Transverse colon (tissue), 4 donors: Measurements from ENCODE around the gene INAFM2. TPM values are rescaled to one million over a fixed set of nuclear protein-coding genes. Genes with fewer than 3 reads are reported as not detected.

Source experiments
- DNase-seq: peaks from one replicate; pipeline ENCODE4 v3.0.0-alpha.2; 2019
- H3K27ac ChIP-seq, 4 donors: fragments of 200-600 bp; sonication (generic); 2 replicates each; pipeline ENCODE4 v1.5.1; 2016 to 2018; ENCODE audit warnings: inconsistent platforms in 4 of 4
- H3K27me3 ChIP-seq: fragments of 200-600 bp; sonication (generic); 2 replicates; pipeline ENCODE4 v1.5.1; 2017; ENCODE audit warnings: inconsistent platforms
- H3K36me3 ChIP-seq, 4 donors: fragments of 200-600 bp; sonication (generic); 2 replicates each; pipeline ENCODE4 v1.5.1; 2017 to 2019; ENCODE audit warnings: inconsistent platforms in 4 of 4
- H3K4me1 ChIP-seq, 4 donors: fragments of 200-600 bp; sonication (generic); 2 replicates each; pipeline ENCODE4 v1.5.1; 2017 to 2020; ENCODE audit warnings: inconsistent platforms in 4 of 4
- H3K4me3 ChIP-seq, 4 donors: fragments of 200-600 bp; sonication (generic); 1 replicate in 1 of 4; 2 replicates in 3 of 4; pipeline versions ENCODE4 v1.5.1 to v1.6.1; 2017 to 2019; ENCODE audit warnings: inconsistent platforms in 4 of 4
- H3K9me3 ChIP-seq, 2 donors: fragments of 200-600 bp; sonication (generic); 2 replicates each; pipeline ENCODE4 v1.5.1; 2017 to 2019; ENCODE audit warnings: inconsistent platforms in 2 of 2
- CTCF ChIP-seq, 5 experiments: fragments of 200-600 bp in 3 of 5; fragments of 450-650 bp in 2 of 5; sonication (generic) in 3 of 5; IDR thresholded peaks; 1 replicate in 2 of 5; 2 replicates in 3 of 5; pipeline ENCODE4 v1.5.1; 2016 to 2017; ENCODE audit warnings: antibody characterized with exemption in 5 of 5, inconsistent platforms in 3 of 5, mild to moderate bottlenecking in 2 of 5, moderate library complexity in 1 of 5
- EP300 ChIP-seq: sonication (generic); formaldehyde crosslinking; IDR thresholded peaks from one replicate; pipeline ENCODE4 v1.6.1; 2017; ENCODE audit warnings: antibody characterized with exemption, low read depth
- POLR2A ChIP-seq: fragments of 450-650 bp; IDR thresholded peaks from one replicate; pipeline ENCODE4 v1.6.1; 2016; ENCODE audit warnings: antibody characterized with exemption, mild to moderate bottlenecking, moderate library complexity
- POLR2AphosphoS5 ChIP-seq, 3 donors: sonication (generic); formaldehyde crosslinking; IDR thresholded peaks; one replicate each; pipeline ENCODE4 v1.6.1; 2016; ENCODE audit warnings: antibody characterized with exemption in 3 of 3
- WGBS, 2 donors: methylation state at CpG; one replicate each; pipeline ENCODE4 v1.1.5; 2018; ENCODE audit warnings: low coverage in 1 of 2; 5-methylcytosine and 5-hydroxymethylcytosine counted together
- in situ Hi-C, 4 donors: fragments of 200-750 bp; cut with MboI; loops; one replicate each; pipeline versions ENCODE4 v1.15.0 to v1.15.1; 2017; ENCODE audit warnings: low sequenced_read_pairs in 3 of 4, low pct_ligation_motif_present in 1 of 4, low pct_unique_long_range_greater_than_20kb in 1 of 4
- intact Hi-C: fragments of 100-400 bp; cut with DNase I; formaldehyde crosslinking; loops from one replicate; pipeline ENCODE4 v1.15.1; 2023; ENCODE audit warnings: low total_unique reads
- total RNA-seq, 4 donors: library from RNA; depleted of rRNA; stranded (reverse); fragments of >200 nt; gene quantifications; one replicate each; pipeline ENCODE4 v1.1.0, GENCODE V29; 2016

The INAFM2 gene
- total RNA-seq, 4 donors from 2014 or later = 14.5 to 62.1 (median 19.4) TPM

- Histone ChIP-seq H3K4me1 (peaks cover 28 to 87% (median 36%) of the 10 kb centered on the region in 4 donors), H3K9me3 (no peaks in the 10 kb centered on the region), H3K4me3 (no peak overlapping the region), H3K27me3 (no peaks in the 10 kb centered on the region), H3K27ac (peak overlapping the region; percentile 95 to 98 (median 96)), H3K36me3 (no peaks in the 10 kb centered on the region)
- 90 to 97% methylated on average over 4 to 7 of the region's 7 CpGs for WGBS, 2 donors
- no peak for DNase-seq
- in situ Hi-C loops (no loop called here), intact Hi-C loops (no loop called here)
- TF ChIP-seq CTCF (IDR thresholded peaks at IDR 0.05) (no peak), EP300 (no peak), POLR2AphosphoS5 (IDR thresholded peaks at IDR 0.05) (no peak), POLR2A (no peak)
Observed at GRCh38 chr15:40331637-40332036, 8.1 kb downstream of the INAFM2 start.

- no peaks in the 10 kb centered on the region for H3K27me3 ChIP-seq
- H3K27ac ChIP-seq = peak overlapping the region; percentile 95 to 98 (median 96)
- peak; percentile 19 for DNase-seq
- no peaks in the 10 kb centered on the region for H3K9me3 ChIP-seq
- no peak overlapping the region for H3K4me3 ChIP-seq
- H3K36me3 ChIP-seq = no peaks in the 10 kb centered on the region
- peaks cover 28 to 91% (median 40%) of the 10 kb centered on the region in 4 donors for H3K4me1 ChIP-seq
- intact Hi-C loops = no loop called here
- TF ChIP-seq POLR2A (no peak), POLR2AphosphoS5 (IDR thresholded peaks at IDR 0.05) (peak in 1 of 3 donors; percentile 54), CTCF (IDR thresholded peaks at IDR 0.05) (no peak)
- in situ Hi-C loops = no loop called here
- WGBS, 2 donors = 46 to 66% methylated on average over 3 to 8 of the region's 8 CpGs
Observed at GRCh38 chr15:40332113-40332781, 8.8 kb downstream of the INAFM2 start.

- 41% methylated on average over 12 of the region's 12 CpGs; no CpG with 5 or more reads in 1 of the 2 donors for WGBS, 2 donors
- Histone ChIP-seq H3K4me3 (no peak overlapping the region), H3K27me3 (no peaks in the 10 kb centered on the region), H3K36me3 (no peaks in the 10 kb centered on the region), H3K27ac (peak overlapping the region; percentile 95 to 98 (median 96)), H3K9me3 (no peaks in the 10 kb centered on the region), H3K4me1 (peaks cover 35 to 92% (median 54%) of the 10 kb centered on the region in 4 donors)
- in situ Hi-C loops (no loop called here), intact Hi-C loops (no loop called here)
- peak; percentile 16 to 57 (median 19) for TF ChIP-seq POLR2AphosphoS5 (IDR thresholded peaks at IDR 0.05)
- TF ChIP-seq CTCF (IDR thresholded peaks at IDR 0.05) = no peak
- peak; percentile 26 for TF ChIP-seq POLR2A
- DNase-seq = peak; percentile 56
Observed at GRCh38 chr15:40333922-40334492, 10.5 kb downstream of the INAFM2 start.

- H3K4me1 ChIP-seq = peaks cover 37 to 92% (median 58%) of the 10 kb centered on the region in 4 donors
- in situ Hi-C loops = no loop called here
- no peak for DNase-seq
Observed at GRCh38 chr15:40334541-40334940, 11.0 kb downstream of the INAFM2 start.

More at GRCh38 chr15:40334541-40334940, 11.0 kb downstream of the INAFM2 start:
- TF ChIP-seq EP300 = no peak
- no peak for TF ChIP-seq CTCF (IDR thresholded peaks at IDR 0.05)
- no peak for TF ChIP-seq POLR2AphosphoS5 (IDR thresholded peaks at IDR 0.05)
- TF ChIP-seq POLR2A = no peak
- Histone ChIP-seq H3K9me3 (no peaks in the 10 kb centered on the region), H3K27me3 (no peaks in the 10 kb centered on the region), H3K27ac (peak overlapping the region; percentile 95 to 98 (median 96)), H3K36me3 (no peaks in the 10 kb centered on the region), H3K4me3 (no peak overlapping the region)
- WGBS, 2 donors = 65% methylated on average over 3 of the region's 3 CpGs; no CpG with 5 or more reads in 1 of the 2 donors
- intact Hi-C loops = no loop called here
